Parathyroid adenoma (tissue), 2 donors: ENCODE results near the gene RPL27A.

Experiments used
- H2AFZ ChIP-seq: fragments of 300-600 bp; sonication (generic); one replicate; pipeline ENCODE4 v1.7.0; 2017; ENCODE audit warnings: antibody characterized with exemption, mild to moderate bottlenecking
- H3K27ac ChIP-seq: fragments of 300-600 bp; sonication (generic); one replicate; pipeline ENCODE4 v1.7.0; 2017
- H3K27me3 ChIP-seq: fragments of 300-600 bp; sonication (generic); one replicate; pipeline ENCODE4 v1.7.0; 2017; ENCODE audit warnings: low read length; ENCODE audit not compliant: control insufficient read depth, insufficient read depth
- H3K36me3 ChIP-seq: fragments of 300-600 bp; sonication (generic); one replicate; pipeline ENCODE4 v1.7.0; 2017; ENCODE audit warnings: low read length; ENCODE audit not compliant: control insufficient read depth, insufficient read depth
- H3K4me1 ChIP-seq: fragments of 300-600 bp; sonication (generic); one replicate; pipeline ENCODE4 v1.7.0; 2017; ENCODE audit warnings: control low read depth
- H3K4me2 ChIP-seq: fragments of 300-600 bp; sonication (generic); one replicate; pipeline ENCODE4 v1.7.0; 2017; ENCODE audit warnings: low read length
- H3K4me3 ChIP-seq: fragments of 300-600 bp; sonication (generic); one replicate; pipeline ENCODE4 v1.7.0; 2017; ENCODE audit warnings: low read depth, low read length
- H3K79me2 ChIP-seq: fragments of 300-600 bp; sonication (generic); one replicate; pipeline ENCODE4 v1.7.0; 2017; ENCODE audit warnings: control low read depth
- H3K9ac ChIP-seq: fragments of 300-600 bp; sonication (generic); one replicate; pipeline ENCODE4 v1.7.0; 2017; ENCODE audit warnings: mild to moderate bottlenecking
- H3K9me3 ChIP-seq: fragments of 300-600 bp; sonication (generic); one replicate; pipeline ENCODE4 v1.7.0; 2017; ENCODE audit warnings: low read length; ENCODE audit not compliant: control insufficient read depth
- CTCF ChIP-seq: fragments of 300-600 bp; sonication (generic); IDR thresholded peaks from one replicate; pipeline ENCODE4 v1.7.0; 2017; ENCODE audit warnings: antibody characterized with exemption, mild to moderate bottlenecking
- donor health status: primary hyperparathyroidism.

RPL27A gene

GRCh38 chr11:8672346-8672745 is 10.2 kb upstream of the RPL27A start:
- Histone ChIP-seq H3K27ac (no peak overlapping the region), H3K4me1 (no peaks in the 10 kb centered on the region), H3K4me3 (no peak overlapping the region), H3K9ac (no peak overlapping the region), H3K4me2 (no peak overlapping the region), H3K9me3 (no peaks in the 10 kb centered on the region), H3K27me3 (no peaks in the 10 kb centered on the region), H3K36me3 (no peaks in the 10 kb centered on the region), H3K79me2 (no peaks in the 10 kb centered on the region), H2AFZ (no peak overlapping the region)
- TF ChIP-seq CTCF = no peak

- no peak overlapping the region for H3K9ac ChIP-seq
These were observed 7.7 kb upstream of the RPL27A start for GRCh38 chr11:8674859-8675258.

GRCh38 chr11:8676458-8676857 is 6.1 kb upstream of the RPL27A start:
- Histone ChIP-seq H2AFZ (no peak overlapping the region), H3K79me2 (no peaks in the 10 kb centered on the region), H3K4me2 (no peak overlapping the region), H3K4me1 (no peaks in the 10 kb centered on the region), H3K9ac (no peak overlapping the region), H3K9me3 (no peaks in the 10 kb centered on the region), H3K27me3 (no peaks in the 10 kb centered on the region), H3K36me3 (no peaks in the 10 kb centered on the region), H3K4me3 (no peak overlapping the region), H3K27ac (no peak overlapping the region)
- TF ChIP-seq CTCF = no peak

More at GRCh38 chr11:8674859-8675258, 7.7 kb upstream of the RPL27A start:
- Histone ChIP-seq H3K36me3 (no peaks in the 10 kb centered on the region), H3K4me2 (no peak overlapping the region), H2AFZ (no peak overlapping the region), H3K27me3 (no peaks in the 10 kb centered on the region), H3K79me2 (no peaks in the 10 kb centered on the region), H3K9me3 (no peaks in the 10 kb centered on the region), H3K27ac (no peak overlapping the region), H3K4me1 (no peaks in the 10 kb centered on the region), H3K4me3 (no peak overlapping the region)
- no peak for TF ChIP-seq CTCF

GRCh38 chr11:8679006-8679405 is 3.6 kb upstream of the RPL27A start:
- H3K36me3 ChIP-seq = no peaks in the 10 kb centered on the region
- TF ChIP-seq CTCF = no peak

GRCh38 chr11:8681837-8682302 is 722 bp upstream of the RPL27A start:
- H3K27ac ChIP-seq = peak overlapping the region; percentile 89
- H3K36me3 ChIP-seq = no peaks in the 10 kb centered on the region
- H2AFZ ChIP-seq = peak overlapping the region; percentile 89
- no peaks in the 10 kb centered on the region for H3K27me3 ChIP-seq
- no peaks in the 10 kb centered on the region for H3K9me3 ChIP-seq
- peaks cover 10% of the 10 kb centered on the region for H3K79me2 ChIP-seq
- H3K9ac ChIP-seq = peak overlapping the region; percentile 68
- H3K4me3 ChIP-seq = peak overlapping the region; percentile 94
- no peak for TF ChIP-seq CTCF
- H3K4me1 ChIP-seq = peaks cover 3% of the 10 kb centered on the region
- H3K4me2 ChIP-seq = peak overlapping the region; percentile 71

More at GRCh38 chr11:8679006-8679405, 3.6 kb upstream of the RPL27A start:
- Histone ChIP-seq H3K27me3 (no peaks in the 10 kb centered on the region), H3K27ac (no peak overlapping the region), H3K4me3 (no peak overlapping the region), H2AFZ (no peak overlapping the region), H3K9me3 (no peaks in the 10 kb centered on the region), H3K79me2 (peaks cover 10% of the 10 kb centered on the region), H3K4me2 (no peak overlapping the region), H3K4me1 (peaks cover 1% of the 10 kb centered on the region), H3K9ac (no peak overlapping the region)
